SU-DHL-6 (cell line): ENCODE results near the gene MTMR11.

Experiments used
- CTCF ChIP-seq: fragments of 200-600 bp; sonication (generic); IDR thresholded peaks from one replicate; pipeline ENCODE4 v1.5.1; 2017; ENCODE audit warnings: antibody characterized with exemption, mild to moderate bottlenecking, low read length, moderate library complexity; ENCODE audit not compliant: insufficient read depth, poor library complexity, severe bottlenecking
- EZH2phosphoT487 ChIP-seq: fragments of 200-600 bp; sonication (generic), shearing (Covaris generic); conservative IDR thresholded peaks from 2 replicates; pipeline ENCODE4 v1.6.1; 2018; ENCODE audit warnings: mild to moderate bottlenecking, antibody characterized with exemption, low read length, moderate library complexity, mixed read lengths

- TF ChIP-seq CTCF (no peak), EZH2phosphoT487 (no peak)
Observed at GRCh38 chr1:149926296-149926695, 10.4 kb downstream of the MTMR11 start.
